GM12873 (cell line): Measurements from ENCODE around the gene JAZF1.

ENCODE experiments used
- TF ChIP-seq, protein P1 (sequence below): IDR thresholded peaks from 2 replicates; pipeline ENCODE4 v1.5.1; 2012; ENCODE audit warnings: low read depth, mild to moderate bottlenecking, moderate library complexity, low read length, control low read depth; ENCODE audit not compliant: insufficient read depth; ENCODE audit errors: missing control alignments

JAZF1 gene

GRCh38 chr7:28173531-28173930, 7.1 kb downstream of the JAZF1 start:
- TF ChIP-seq, protein P1, sequence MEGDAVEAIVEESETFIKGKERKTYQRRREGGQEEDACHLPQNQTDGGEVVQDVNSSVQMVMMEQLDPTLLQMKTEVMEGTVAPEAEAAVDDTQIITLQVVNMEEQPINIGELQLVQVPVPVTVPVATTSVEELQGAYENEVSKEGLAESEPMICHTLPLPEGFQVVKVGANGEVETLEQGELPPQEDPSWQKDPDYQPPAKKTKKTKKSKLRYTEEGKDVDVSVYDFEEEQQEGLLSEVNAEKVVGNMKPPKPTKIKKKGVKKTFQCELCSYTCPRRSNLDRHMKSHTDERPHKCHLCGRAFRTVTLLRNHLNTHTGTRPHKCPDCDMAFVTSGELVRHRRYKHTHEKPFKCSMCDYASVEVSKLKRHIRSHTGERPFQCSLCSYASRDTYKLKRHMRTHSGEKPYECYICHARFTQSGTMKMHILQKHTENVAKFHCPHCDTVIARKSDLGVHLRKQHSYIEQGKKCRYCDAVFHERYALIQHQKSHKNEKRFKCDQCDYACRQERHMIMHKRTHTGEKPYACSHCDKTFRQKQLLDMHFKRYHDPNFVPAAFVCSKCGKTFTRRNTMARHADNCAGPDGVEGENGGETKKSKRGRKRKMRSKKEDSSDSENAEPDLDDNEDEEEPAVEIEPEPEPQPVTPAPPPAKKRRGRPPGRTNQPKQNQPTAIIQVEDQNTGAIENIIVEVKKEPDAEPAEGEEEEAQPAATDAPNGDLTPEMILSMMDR, result no peak

GRCh38 chr7:28172958-28173357, 7.6 kb downstream of the JAZF1 start:
- TF ChIP-seq, protein P1, result no peak

DNA sequence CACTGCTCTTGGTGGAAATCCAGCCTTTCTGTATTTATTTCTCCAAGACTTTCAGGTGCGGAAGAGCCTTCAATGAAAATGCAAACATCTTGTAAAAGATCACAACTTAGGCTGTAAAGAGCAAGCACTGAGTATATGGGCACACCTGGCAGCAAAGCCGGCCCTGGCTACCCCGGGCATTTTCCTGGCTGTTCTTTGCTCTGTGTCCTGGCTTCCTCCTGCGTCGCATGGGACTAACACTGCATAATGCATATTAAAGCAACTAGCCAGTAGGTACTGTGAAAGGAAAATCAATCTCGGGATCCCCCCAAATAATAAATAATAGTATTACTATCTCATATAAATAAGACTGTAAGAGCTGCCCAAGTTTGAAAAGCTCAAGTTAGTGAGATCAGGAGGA, 9.9 kb downstream of the JAZF1 start:
- TF ChIP-seq, protein P1, result no peak

DNA sequence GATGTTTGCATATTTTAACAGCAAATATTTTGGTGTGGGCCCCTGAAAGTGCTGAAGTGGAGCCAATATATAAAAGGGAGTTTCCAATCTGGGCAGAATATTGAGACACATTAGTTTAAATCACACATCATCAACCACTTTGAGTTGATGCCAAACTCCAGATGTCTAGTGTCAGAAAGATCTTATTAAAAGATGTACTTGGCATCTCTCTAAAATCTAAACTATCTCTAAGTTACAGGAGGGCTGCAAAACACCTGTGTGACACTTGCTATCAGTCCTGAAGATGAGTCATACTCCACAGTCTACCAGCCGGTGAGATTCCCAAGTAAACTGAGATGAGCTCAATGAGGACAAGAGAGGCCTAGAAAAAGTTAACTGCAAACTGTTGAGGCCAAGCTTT, 11.4 kb downstream of the JAZF1 start:
- TF ChIP-seq, protein P1, result no peak

DNA sequence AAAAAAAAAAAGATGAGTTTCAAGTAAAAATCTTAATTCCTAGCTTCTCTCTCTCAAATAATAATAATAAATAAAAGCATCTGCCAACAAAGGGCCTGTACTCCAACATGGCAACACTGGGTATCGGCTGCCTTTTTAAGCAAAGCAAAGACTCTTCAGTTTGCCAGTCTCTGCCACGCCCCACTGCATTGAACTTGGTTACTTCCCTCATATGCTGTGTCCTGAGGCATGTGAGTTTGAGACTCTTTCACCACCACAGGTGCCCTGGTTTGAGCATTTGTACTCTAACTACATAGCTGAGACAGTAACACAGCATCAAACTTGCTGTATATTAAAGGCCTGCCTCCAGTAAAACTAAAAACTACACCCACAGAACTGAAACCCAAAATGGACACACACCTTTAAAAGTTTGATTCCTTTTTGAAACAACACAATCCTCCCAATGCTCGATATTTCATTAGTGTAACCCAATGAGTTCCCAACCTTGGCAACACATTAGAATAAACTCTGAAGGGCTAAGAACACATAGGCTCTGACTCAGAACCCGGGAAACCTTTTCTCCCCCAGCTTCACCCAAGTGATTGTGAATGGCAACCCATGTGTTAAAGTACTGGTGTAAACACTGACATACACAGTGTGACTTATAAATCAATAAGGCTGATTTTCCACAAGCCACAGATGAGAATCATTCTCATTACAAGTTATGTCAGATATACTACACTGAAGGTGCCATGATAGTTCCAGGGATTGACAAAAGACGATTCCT, 12.0 kb downstream of the JAZF1 start:
- TF ChIP-seq, protein P1, result no peak

GRCh38 chr7:28166982-28167715, 13.4 kb downstream of the JAZF1 start:
- TF ChIP-seq, protein P1, result no peak
